A549 (cell line): Measurements from ENCODE around the gene UGT1A10. TPM values are rescaled to one million over a fixed set of nuclear protein-coding genes. Genes with fewer than 3 reads are reported as not detected.
A peak's percentile ranks its signal among the peaks of the same experiment; 100 is the strongest.

ENCODE experiments used
- ATAC-seq, 2 experiments: fragments of 200-7000 bp in 1 of 2; fragments of >200 bp in 1 of 2; cut with Nextera tagmentation in 1 of 2; cut with Tn5 transposase in 1 of 2; 3 replicates each; pipeline versions ENCODE4 v1.8.0 to v1.9.1; 2018 to 2020; ENCODE audit warnings: mild to moderate bottlenecking in 1 of 2, moderate library complexity in 1 of 2
- CTCF ChIA-PET: fragments of 300-600 bp; sonication (Branson Sonifier 250); formaldehyde crosslinking; extraction: SDS; loops from one replicate; lab custom pipeline; 2021; ENCODE audit warnings: antibody characterized with exemption, inconsistent platforms; lab: Yijun Ruan, JAX
- POLR2A ChIA-PET: fragments of 350-600 bp; formaldehyde crosslinking; extraction: SDS; loops from one replicate; lab custom pipeline; 2021; ENCODE audit warnings: antibody characterized with exemption, inconsistent platforms; lab: Yijun Ruan, JAX
- DNase-seq, 2 experiments: peaks; one replicate each; pipeline versions ENCODE4 v3.0.0 to v3.0.0-alpha.2; 2011 to 2016; ENCODE audit warnings: low read depth in 1 of 2, low spot score in 1 of 2
- FAIRE-seq: peaks from 2 replicates; lab custom pipeline; 2011; peaks lifted over from hg19 to GRCh38; lab: Jason Lieb, UNC
- H3K27ac ChIP-seq, 2 experiments: fragments of >200 bp; sonication (Bioruptor Twin); formaldehyde crosslinking; 3 replicates each; pipeline ENCODE4 v1.5.1; 2016 to 2017
- H3K4me1 ChIP-seq: fragments of >200 bp; sonication (Bioruptor Twin); formaldehyde crosslinking; 3 replicates; pipeline ENCODE4 v1.6.1; 2016
- H3K4me2 ChIP-seq: fragments of >200 bp; sonication (Bioruptor Twin); formaldehyde crosslinking; 3 replicates; pipeline ENCODE4 v1.6.1; 2016
- H3K4me3 ChIP-seq: fragments of >200 bp; sonication (Bioruptor Twin); formaldehyde crosslinking; 3 replicates; pipeline ENCODE4 v1.5.1; 2016
- H3K9me3 ChIP-seq: fragments of >200 bp; sonication (Bioruptor Twin); formaldehyde crosslinking; 3 replicates; pipeline ENCODE4 v1.6.1; 2016
- ATOH8 ChIP-seq: fragments of 250-450 bp; sonication (Bioruptor Pico); IDR thresholded peaks from 2 replicates; pipeline ENCODE4 v1.5.0; 2020; ENCODE audit warnings: low read depth, mild to moderate bottlenecking, moderate library complexity
- CBX8 ChIP-seq: fragments of 200-600 bp; sonication (generic); IDR thresholded peaks from 2 replicates; pipeline ENCODE4 v1.6.1; 2016
- CHD2 ChIP-seq: fragments of 150-350 bp; IDR thresholded peaks from 2 replicates; pipeline ENCODE4 v1.6.1; 2014; ENCODE audit warnings: low read length; ENCODE audit not compliant: partially characterized antibody
- EHMT2 ChIP-seq: fragments of 200-600 bp; sonication (generic); IDR thresholded peaks from 2 replicates; pipeline ENCODE4 v1.6.1; 2016; ENCODE audit warnings: antibody characterized with exemption, low read depth, mild to moderate bottlenecking, moderate library complexity
- HOXA7 ChIP-seq: fragments of 250-450 bp; sonication (Bioruptor Pico); IDR thresholded peaks from 2 replicates; pipeline ENCODE4 v1.5.0; 2020; ENCODE audit warnings: mild to moderate bottlenecking, moderate library complexity
- HOXB5 ChIP-seq: fragments of 250-450 bp; sonication (Bioruptor Pico); IDR thresholded peaks from 2 replicates; pipeline ENCODE4 v1.5.0; 2020; ENCODE audit warnings: mild to moderate bottlenecking, moderate library complexity
- MAFK ChIP-seq: fragments of 450-650 bp; IDR thresholded peaks from 2 replicates; pipeline ENCODE4 v1.6.1; 2014; ENCODE audit not compliant: partially characterized antibody
- PBX3 ChIP-seq: IDR thresholded peaks from 2 replicates; pipeline ENCODE4 v1.6.1; 2012
- RAD21 ChIP-seq, 2 experiments: fragments of >200 bp in 1 of 2; sonication (Bioruptor Twin) in 1 of 2; formaldehyde crosslinking in 1 of 2; IDR thresholded peaks in 1 of 2; conservative IDR thresholded peaks in 1 of 2; 2 replicates in 1 of 2; 3 replicates in 1 of 2; pipeline ENCODE4 v1.6.1; 2012 to 2018; ENCODE audit warnings: inconsistent platforms in 1 of 2
- RNF2 ChIP-seq: fragments of 200-600 bp; sonication (generic); IDR thresholded peaks from 2 replicates; pipeline ENCODE4 v1.6.1; 2016; ENCODE audit warnings: low read depth, mild to moderate bottlenecking, antibody characterized with exemption, moderate library complexity, borderline replicate concordance
- SMC3 ChIP-seq: fragments of >200 bp; sonication (Bioruptor Twin); formaldehyde crosslinking; IDR thresholded peaks from 3 replicates; pipeline ENCODE4 v1.6.1; 2018; ENCODE audit warnings: inconsistent platforms
- ZSCAN20 ChIP-seq: fragments of 250-450 bp; sonication (Bioruptor Pico); IDR thresholded peaks from 2 replicates; pipeline ENCODE4 v1.8.0; 2022; ENCODE audit warnings: mild to moderate bottlenecking, moderate library complexity
- WGBS: methylation state at CpG from one replicate; pipeline ENCODE4 v1.1.6; 2017; ENCODE audit errors: missing lambda C conversion rate; 5-methylcytosine and 5-hydroxymethylcytosine counted together
- polyA plus RNA-seq, 4 experiments: library from polyadenylated mRNA; depleted of rRNA in 3 of 4; stranded (reverse); fragments of >200 nt; fragmentation: RNase III in 1 of 4; extraction: RNeasy Plus Mini Kit Qiagen cat#74134 plus additional on column Dnase treatment in 1 of 4; gene quantifications; 2 replicates in 3 of 4; 3 replicates in 1 of 4; pipeline ENCODE4 v1.2.3, GENCODE V29; 2011 to 2017
- TF ChIP-seq, protein P1 (sequence below): fragments of >200 bp; sonication (Bioruptor Twin); formaldehyde crosslinking; IDR thresholded peaks from 3 replicates; pipeline ENCODE4 v1.6.1; 2016
- TF ChIP-seq, protein P2 (sequence below): fragments of 150-350 bp; IDR thresholded peaks from 2 replicates; pipeline ENCODE4 v1.6.1; 2014; ENCODE audit warnings: low read depth, mild to moderate bottlenecking, low read length
- TF ChIP-seq, protein P3 (sequence below): fragments of 450-650 bp; IDR thresholded peaks from 2 replicates; pipeline ENCODE4 v1.6.1; 2014; ENCODE audit warnings: antibody characterized with exemption

Gene UGT1A10
- polyA plus RNA-seq, 2 of the 4 experiments (the other 2 are of a cell fraction) = 0.10 TPM; not detected in 1

GRCh38 chr2:233813236-233814055 is 177.2 kb downstream of the UGT1A10 start:
- DNase-seq (no peak), FAIRE-seq (no peak), ATAC-seq (no peak)
- 91% methylated on average over 3 of the region's 3 CpGs for WGBS
- Histone ChIP-seq H3K9me3 (no peaks in the 10 kb centered on the region), H3K27ac (peak overlapping the region in 1 of 2 experiments; percentile 28; a peak in 3 of 6 replicates), H3K4me3 (no peak overlapping the region), H3K4me2 (no peak overlapping the region), H3K4me1 (peaks cover 19% of the 10 kb centered on the region)
- ChIA-PET POLR2A (no interaction called here), CTCF (interaction anchor here (0.7 to 1.3 kb wide), 3 partner anchors 19 to 370 kb away, joined by 3 to 5 read pairs (median 3); no protein-coding TSS in a partner anchor)
- TF ChIP-seq RNF2 (no peak), RAD21 (conservative IDR thresholded peaks at IDR 0.05 in 1 of 2, IDR thresholded peaks at IDR 0.05 in 1 of 2) (no peak), ATOH8 (no peak), SMC3 (no peak), PBX3 (no peak), ZSCAN20 (CRISPR knock-in tag) (no peak), CBX8 (no peak), HOXA7 (no peak), HOXB5 (CRISPR knock-in tag) (no peak), CHD2 (no peak), MAFK (no peak), EHMT2 (no peak)
- TF ChIP-seq, protein P1, sequence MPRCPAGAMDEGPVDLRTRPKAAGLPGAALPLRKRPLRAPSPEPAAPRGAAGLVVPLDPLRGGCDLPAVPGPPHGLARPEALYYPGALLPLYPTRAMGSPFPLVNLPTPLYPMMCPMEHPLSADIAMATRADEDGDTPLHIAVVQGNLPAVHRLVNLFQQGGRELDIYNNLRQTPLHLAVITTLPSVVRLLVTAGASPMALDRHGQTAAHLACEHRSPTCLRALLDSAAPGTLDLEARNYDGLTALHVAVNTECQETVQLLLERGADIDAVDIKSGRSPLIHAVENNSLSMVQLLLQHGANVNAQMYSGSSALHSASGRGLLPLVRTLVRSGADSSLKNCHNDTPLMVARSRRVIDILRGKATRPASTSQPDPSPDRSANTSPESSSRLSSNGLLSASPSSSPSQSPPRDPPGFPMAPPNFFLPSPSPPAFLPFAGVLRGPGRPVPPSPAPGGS = no peak
- TF ChIP-seq, protein P2, sequence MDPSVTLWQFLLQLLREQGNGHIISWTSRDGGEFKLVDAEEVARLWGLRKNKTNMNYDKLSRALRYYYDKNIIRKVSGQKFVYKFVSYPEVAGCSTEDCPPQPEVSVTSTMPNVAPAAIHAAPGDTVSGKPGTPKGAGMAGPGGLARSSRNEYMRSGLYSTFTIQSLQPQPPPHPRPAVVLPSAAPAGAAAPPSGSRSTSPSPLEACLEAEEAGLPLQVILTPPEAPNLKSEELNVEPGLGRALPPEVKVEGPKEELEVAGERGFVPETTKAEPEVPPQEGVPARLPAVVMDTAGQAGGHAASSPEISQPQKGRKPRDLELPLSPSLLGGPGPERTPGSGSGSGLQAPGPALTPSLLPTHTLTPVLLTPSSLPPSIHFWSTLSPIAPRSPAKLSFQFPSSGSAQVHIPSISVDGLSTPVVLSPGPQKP = no peak

DNA sequence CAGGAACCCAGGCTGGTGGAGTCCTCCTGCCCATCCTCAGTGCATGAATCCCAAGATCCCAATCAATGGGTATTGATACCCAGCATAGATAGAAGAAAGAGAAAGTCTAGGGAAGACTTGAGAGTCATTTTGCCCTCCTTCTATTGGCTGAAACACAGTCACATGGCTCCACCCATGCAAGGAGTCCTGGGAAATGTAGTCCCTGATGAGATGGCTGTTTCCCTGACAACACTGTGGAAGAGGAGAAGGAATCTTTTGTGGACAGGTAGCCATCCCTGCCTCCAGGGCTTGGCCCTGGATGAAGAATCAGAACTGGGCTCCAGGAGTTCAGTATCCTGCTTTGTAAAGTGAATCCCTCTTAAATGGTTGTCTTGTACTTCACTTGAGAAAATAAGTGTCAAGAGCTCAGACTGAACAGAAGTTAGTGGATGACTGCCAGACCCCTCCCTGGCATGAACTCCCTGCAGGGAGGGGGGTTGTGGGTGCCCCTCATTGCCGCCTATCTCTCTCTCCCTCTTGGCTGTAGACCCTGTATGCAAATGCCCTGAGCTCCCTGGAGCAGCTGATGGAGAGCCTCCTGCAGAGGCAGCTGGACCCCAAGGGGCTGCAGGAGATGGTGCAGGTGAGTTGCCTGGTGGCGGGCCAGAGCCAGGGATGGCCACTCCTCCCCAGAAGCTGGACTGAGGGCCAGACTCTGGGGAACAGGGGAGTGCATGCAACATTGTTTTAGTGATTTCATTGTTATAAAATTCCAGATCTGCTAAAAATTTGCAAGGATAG is 178.0 kb downstream of the UGT1A10 start:
- peak overlapping the region in 1 of 2 experiments; percentile 31; a peak in 3 of 6 replicates for H3K27ac ChIP-seq
- no peak overlapping the region for H3K4me2 ChIP-seq
- POLR2A ChIA-PET = no interaction called here
- WGBS = 100% methylated on average over 2 of the region's 2 CpGs
- no peaks in the 10 kb centered on the region for H3K9me3 ChIP-seq
- peak; percentile 44 to 52 for DNase-seq
- no peak overlapping the region for H3K4me3 ChIP-seq
- peak; percentile 43 to 78; a peak in 4 of 6 replicates for ATAC-seq
- H3K4me1 ChIP-seq = peaks cover 19% of the 10 kb centered on the region
- TF ChIP-seq, protein P3, sequence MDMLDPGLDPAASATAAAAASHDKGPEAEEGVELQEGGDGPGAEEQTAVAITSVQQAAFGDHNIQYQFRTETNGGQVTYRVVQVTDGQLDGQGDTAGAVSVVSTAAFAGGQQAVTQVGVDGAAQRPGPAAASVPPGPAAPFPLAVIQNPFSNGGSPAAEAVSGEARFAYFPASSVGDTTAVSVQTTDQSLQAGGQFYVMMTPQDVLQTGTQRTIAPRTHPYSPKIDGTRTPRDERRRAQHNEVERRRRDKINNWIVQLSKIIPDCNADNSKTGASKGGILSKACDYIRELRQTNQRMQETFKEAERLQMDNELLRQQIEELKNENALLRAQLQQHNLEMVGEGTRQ = peak; percentile 72
- TF ChIP-seq CBX8 = no peak
- TF ChIP-seq, all 56 proteins: peak for 1
- CTCF ChIA-PET = interaction anchor here (0.7 to 1.0 kb wide), 3 partner anchors 18 to 371 kb away, joined by 3 to 4 read pairs (median 3); no protein-coding TSS in a partner anchor
- FAIRE-seq = no peak
